Measurements from ENCODE around the gene CFAP58. TPM values are rescaled to one million over a fixed set of nuclear protein-coding genes. Genes with fewer than 3 reads are reported as not detected.
A peak's percentile ranks its signal among the peaks of the same experiment; 100 is the strongest.

CFAP58 gene
- total RNA-seq, 1 experiment from 2014 or later: 0.63 TPM

- Histone ChIP-seq H3K4ac (ENCODE audit: low read depth, low read length) (no peak overlapping the region), H3K18ac (ENCODE audit: insufficient read length, low read depth, low read length) (no peak overlapping the region), H4K20me1 (ENCODE audit: control insufficient read depth, insufficient read depth, insufficient read length) (no peaks in the 10 kb centered on the region), H2AFZ (ENCODE audit: low read length) (no peak overlapping the region), H3K56ac (ENCODE audit: insufficient read length, low read depth, low read length) (no peak overlapping the region), H3K79me2 (ENCODE audit: insufficient read depth, low read length) (no peaks in the 10 kb centered on the region), H3K23me2 (ENCODE audit: insufficient read length, low read depth, low read length, poor library complexity, severe bottlenecking) (no peaks in the 10 kb centered on the region), H3T11ph (ENCODE audit: low read length) (no peak overlapping the region), H3K14ac (ENCODE audit: insufficient read depth, low read length) (no peak overlapping the region), H3K9ac (ENCODE audit: extremely low read depth, insufficient read length, low read length) (no peak overlapping the region), H3K79me1 (ENCODE audit: insufficient read depth, low read depth, low read length, poor library complexity, severe bottlenecking) (no peaks in the 10 kb centered on the region), H4K8ac (replicated peaks; ENCODE audit: insufficient read length, low read depth, low read length) (no peak overlapping the region), H3K27me3 (ENCODE audit: insufficient read depth, low read length) (no peaks in the 10 kb centered on the region), H3K4me1 (ENCODE audit: insufficient read depth, low read length) (no peaks in the 10 kb centered on the region), H2BK12ac (ENCODE audit: insufficient read length, low read depth, low read length) (no peak overlapping the region), H3K9me3 (ENCODE audit: control insufficient read depth, low read depth, low read length) (no peaks in the 10 kb centered on the region), H3K4me2 (ENCODE audit: insufficient read depth, insufficient read length, low read length) (no peak overlapping the region), H4K5ac (ENCODE audit: insufficient read length, low read depth, low read length) (no peak overlapping the region), H2AK5ac (ENCODE audit: insufficient read length, low read length) (no peak overlapping the region), H2BK15ac (ENCODE audit: low read depth, low read length) (no peak overlapping the region), H2BK120ac (ENCODE audit: low read depth, low read length, poor library complexity, severe bottlenecking) (no peak overlapping the region), H4K91ac (ENCODE audit: insufficient read length, low read depth, low read length) (no peak overlapping the region), H3K27ac (ENCODE audit: insufficient read length, low read depth, low read length) (no peak overlapping the region), H3K23ac (ENCODE audit: insufficient read length, low read depth, low read length) (no peak overlapping the region), H2BK5ac (ENCODE audit: insufficient read length, low read length) (no peak overlapping the region), H2BK20ac (ENCODE audit: low read depth, low read length, poor library complexity, severe bottlenecking) (no peak overlapping the region)
- peaks cover 0 to under 1% of the 10 kb centered on the region in 2 experiments; a peak in 2 of 5 replicates for H3K9me3 Mint-ChIP-seq
- no peaks in the 10 kb centered on the region; a peak in 1 of 7 replicates for H3K36me3 Mint-ChIP-seq (ENCODE audit: insufficient read depth in 1 of 3, low read depth in 3 of 3)
- H3K4me1 Mint-ChIP-seq: peaks cover 18 to 37% of the 10 kb centered on the region in 2 experiments
- no CpG with 5 or more reads among the region's 7 CpGs for WGBS (ENCODE audit: extremely low coverage, insufficient read length, low lambda C conversion rate)
- H3K27me3 Mint-ChIP-seq (ENCODE audit: low read depth): no peaks in the 10 kb centered on the region
- H3K4me3 Mint-ChIP-seq: no peak overlapping the region
- peak overlapping the region in 1 of 3 experiments; percentile 33; a peak in 1 of 7 replicates for H3K27ac Mint-ChIP-seq
- TF ChIP-seq CTCF (conservative IDR thresholded peaks at IDR 0.05): no peak
- no peak for DNase-seq
These were observed 148.4 kb downstream of the CFAP58 start for GRCh38 chr10:104501864-104502579.
